K562 treated with DMSO at 1 percent for 4 hours (cell line): ENCODE data around the gene ZNF225. TPM values are rescaled to one million over a fixed set of nuclear protein-coding genes. Genes with fewer than 3 reads are reported as not detected.

Experiments
- total RNA-seq: library from RNA; unstranded; fragments of 300-600 nt; gene quantifications from 2 replicates; pipeline ENCODE4 v1.2.3, GENCODE V29; 2022; ENCODE audit not compliant: insufficient read depth

Gene ZNF225
- total RNA-seq: 1.5 and 2.4 TPM in 2 replicates

DNA sequence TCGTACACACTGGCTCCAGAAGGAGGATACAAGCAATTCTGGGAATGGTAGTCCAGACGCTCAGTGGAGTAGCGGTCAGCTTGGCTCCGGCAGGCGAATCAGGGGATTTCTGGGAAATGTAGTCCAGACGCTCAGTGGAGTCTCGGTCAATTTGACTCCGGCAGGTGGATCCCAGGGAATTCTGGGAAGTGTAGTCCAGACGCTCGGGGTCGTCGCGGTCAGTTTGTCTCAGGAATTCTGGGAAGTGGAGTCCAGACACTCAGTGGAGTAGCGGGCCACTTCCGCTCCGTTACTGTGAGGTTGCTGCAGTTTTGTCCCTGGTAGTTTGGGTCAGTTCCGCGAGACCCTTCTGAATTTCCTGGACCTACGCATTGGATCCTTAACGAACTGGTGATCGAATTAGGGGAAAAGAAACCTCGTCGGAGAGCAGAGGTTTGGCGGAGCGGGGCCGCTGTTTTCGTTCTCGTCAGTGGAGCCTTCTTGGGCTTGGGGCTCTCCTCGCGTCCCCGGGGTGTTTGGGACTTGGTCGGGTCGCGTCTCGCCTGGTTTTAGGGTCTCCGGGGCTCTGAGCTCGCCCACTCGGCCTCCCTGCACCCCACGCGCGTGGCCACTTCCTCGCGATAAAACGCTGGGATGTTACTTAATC, at the start of gene ZNF225:
TSS of gene ZNF225 (plus strand) at position 262 of the 646 bp plus-strand sequence. CDS start 2,429 bp downstream, outside the sequence.

DNA sequence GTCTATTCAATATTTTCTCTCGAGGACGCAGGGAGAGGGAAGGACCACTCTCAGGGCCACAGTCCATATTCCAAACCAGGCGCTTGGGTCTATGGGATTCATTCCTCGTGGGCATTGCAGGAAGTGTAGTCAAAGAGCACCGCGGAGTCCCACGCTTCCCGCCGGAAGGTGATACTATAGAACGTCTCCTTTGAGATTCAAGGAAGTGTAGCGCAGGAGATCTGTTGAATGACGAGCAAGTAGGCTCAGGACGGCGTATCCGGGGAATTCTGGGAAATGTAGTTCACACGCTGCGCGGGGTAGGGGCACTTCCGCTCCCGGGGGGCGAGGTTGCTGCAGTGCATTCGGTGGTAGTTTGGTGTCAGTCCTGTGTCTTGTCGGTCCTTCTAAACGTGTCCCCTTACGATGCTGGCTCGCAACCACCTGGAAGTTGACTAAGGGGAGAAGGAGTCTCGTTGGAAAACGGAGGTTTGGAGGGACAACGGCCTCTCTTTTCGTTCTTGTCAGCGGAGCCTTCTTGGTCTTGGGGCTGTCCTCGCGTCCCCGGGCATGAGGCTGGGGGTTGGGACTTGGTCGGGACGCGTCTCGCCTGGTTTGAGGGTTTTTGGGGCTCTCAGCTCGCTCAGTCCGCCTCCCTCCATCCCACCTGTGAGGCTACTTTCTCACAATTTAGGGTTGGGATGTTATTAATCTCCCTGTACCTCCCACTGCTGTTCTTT, 41.2 kb upstream of the ZNF225 start, which contains the start of gene ZNF284:
TSS of gene ZNF284 (plus strand) at position 336 of the 719 bp plus-strand sequence. CDS start 4,231 bp downstream, outside the sequence.

DNA sequence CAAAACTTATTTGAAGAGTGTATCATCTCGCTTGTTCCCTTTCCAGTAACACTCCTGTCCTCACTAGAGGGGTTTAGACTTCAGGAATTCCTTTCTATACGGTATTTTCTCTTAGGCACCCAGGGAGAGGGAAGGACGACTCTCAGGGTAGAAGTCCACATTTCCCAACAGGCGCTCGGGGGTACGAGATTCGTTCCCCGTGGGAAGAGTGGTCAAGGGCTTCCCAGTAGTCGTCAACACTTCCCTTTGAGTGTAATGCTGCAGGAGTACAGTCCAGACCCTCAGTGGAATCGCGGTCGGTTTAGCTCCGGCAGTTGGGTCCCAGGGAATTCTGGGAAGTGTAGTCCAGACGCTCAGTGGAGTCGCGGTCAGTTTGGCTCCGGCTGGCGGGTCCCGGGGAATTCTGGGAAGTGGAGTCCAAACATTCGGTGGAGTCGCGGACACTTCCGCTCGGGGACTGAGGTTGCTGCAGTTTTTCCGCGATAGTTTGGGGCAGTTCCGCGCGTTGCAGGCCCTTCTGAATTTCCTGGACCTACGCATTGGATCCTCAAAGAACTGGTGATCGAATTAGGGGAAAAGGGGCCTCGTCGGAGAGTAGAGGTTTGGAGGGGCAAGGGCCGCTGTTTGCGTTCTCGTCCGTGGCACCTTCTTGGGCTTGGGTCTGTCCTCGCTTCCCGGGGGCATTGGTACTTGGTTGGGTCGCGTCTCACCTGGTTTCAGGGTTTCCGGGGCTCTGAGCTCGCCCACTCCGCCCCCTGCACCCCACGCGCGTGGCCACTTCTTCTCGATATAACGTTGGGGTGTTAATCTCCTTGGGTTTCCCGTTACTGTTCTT, 19.1 kb upstream of the ZNF225 start, which contains the start of gene ZNF224:
TSS of gene ZNF224 (plus strand) at position 431 of the 835 bp plus-strand sequence. CDS start 3,513 bp downstream, outside the sequence.

DNA sequence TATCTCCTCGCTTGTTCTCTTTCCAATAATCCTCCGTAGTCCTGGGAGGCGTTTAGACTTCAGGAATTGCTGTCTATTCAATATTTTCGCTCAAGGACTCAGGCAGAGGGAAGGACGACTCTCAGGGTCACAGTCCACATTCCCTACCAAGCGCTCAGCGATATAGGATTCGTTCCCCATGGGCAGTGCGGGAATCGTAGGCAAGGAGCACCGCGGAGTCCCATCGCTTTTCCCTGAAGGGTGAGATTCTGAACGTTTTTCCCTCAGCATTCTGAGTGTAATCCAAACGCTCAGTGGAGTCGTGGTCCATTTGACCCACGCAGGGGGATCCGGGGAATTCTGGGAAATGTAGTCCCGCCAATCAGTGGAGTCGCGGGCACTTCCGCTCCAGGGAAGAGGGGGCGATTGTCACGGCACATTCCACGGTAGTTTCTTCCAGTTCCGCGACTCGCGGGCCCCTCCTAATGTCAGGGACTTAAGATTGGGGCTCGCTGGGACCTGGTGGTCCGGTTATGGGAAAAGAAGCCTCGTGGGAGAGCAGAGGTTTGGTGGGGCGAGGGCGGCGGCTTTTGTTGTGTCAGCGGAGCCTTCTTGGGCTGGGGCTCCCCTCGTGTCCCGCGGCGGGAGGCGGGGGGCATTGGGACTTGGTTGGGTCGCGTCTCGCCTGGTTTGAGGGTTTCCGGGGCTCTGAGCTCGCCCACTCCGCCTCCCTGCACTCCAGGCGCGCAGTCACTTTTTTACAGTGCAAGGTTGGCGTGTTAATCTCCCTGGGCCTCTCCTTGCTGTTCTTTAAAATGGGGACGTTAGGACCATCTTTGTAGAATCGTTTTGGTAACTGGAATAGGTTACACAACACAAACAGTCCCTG, 28.2 kb downstream of the ZNF225 start, which contains the start of gene ZNF234:
TSS of gene ZNF234 (plus strand) at position 364 of the 868 bp plus-strand sequence. CDS start 3,079 bp downstream, outside the sequence.

DNA sequence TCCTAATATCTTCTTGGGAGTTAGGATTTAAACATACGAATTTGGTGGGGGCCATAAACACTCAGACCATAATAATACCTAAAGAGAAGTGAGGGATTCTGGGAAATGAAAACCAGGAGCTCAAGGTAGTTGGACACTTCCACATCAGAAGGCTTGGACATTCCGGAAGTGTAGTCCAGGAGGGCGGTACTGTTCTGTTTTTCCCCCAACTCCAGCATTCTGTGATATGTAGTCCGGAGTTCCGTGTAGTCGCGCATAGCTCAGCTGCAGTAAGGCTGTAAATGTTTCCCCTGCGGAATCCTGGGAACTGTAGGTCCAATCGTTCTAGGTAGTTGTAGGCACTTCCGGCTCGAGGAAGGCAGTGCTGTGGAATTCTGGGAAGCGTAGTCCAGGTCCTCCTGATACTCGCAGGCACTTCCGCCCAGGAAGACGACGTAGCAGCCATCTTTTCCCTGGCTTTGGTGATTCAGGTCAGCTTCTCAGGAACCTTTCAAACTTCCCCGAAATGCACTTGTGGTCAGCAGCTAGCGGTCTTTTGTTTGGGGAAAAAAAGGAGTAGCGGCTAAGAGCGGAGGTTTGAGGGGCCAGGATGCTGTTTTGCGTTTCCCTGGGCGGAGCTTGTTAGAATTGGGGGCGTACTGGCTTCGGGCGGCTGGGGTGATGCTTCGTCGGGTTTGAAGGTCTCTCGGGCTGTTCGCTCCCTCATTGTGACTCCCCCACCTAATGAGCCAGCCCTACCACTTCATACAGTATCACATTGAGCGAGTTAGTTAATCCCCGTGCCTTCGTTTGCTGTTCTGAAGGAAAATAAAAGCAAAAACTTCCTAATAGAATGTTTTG, 51.7 kb downstream of the ZNF225 start, which contains the start of gene ZNF226:
TSS of gene ZNF226 (plus strand) at position 428 of the 840 bp plus-strand sequence. CDS start 4,981 bp downstream, outside the sequence.

Other genes with a start within 250 kb of the ZNF225 start
- 0.73 and 1.1 TPM in 2 replicates for gene ZNF404, start 229.4 kb upstream of the ZNF225 start, total RNA-seq
- gene ZNF45, start 178.1 kb upstream of the ZNF225 start, total RNA-seq: 4.4 and 4.9 TPM in 2 replicates
- gene ZNF221, start 162.2 kb upstream of the ZNF225 start, total RNA-seq: 0.51 TPM in 1 of 2 replicates, not detected in the other
- 1.1 and 7.3 TPM in 2 replicates for gene ZNF155, start 129.2 kb upstream of the ZNF225 start, total RNA-seq
- gene ZNF230, start 110.4 kb upstream of the ZNF225 start, total RNA-seq: 1.2 and 1.8 TPM in 2 replicates
- gene ZNF222, start 88.0 kb upstream of the ZNF225 start, total RNA-seq: 3.5 and 5.5 TPM in 2 replicates
- 2.8 and 4.3 TPM in 2 replicates for gene ZNF223, start 61.4 kb upstream of the ZNF225 start, total RNA-seq
- 0.38 TPM in 1 of 2 replicates, not detected in the other for gene ZNF284, start 41.2 kb upstream of the ZNF225 start, total RNA-seq
- gene ZNF224, start 19.0 kb upstream of the ZNF225 start, total RNA-seq: 2.6 and 7.1 TPM in 2 replicates
- 0.73 and 1.3 TPM in 2 replicates for gene ZNF234, start 28.2 kb downstream of the ZNF225 start, total RNA-seq
- 4.5 and 11.6 TPM in 2 replicates for gene ZNF226, start 51.7 kb downstream of the ZNF225 start, total RNA-seq
- gene ZNF227, start 99.1 kb downstream of the ZNF225 start, total RNA-seq: 4.1 and 6.1 TPM in 2 replicates
- not detected in 2 replicates for gene ZNF233, start 146.5 kb downstream of the ZNF225 start, total RNA-seq
- 0.51 and 1.6 TPM in 2 replicates for gene ZNF235, start 191.6 kb downstream of the ZNF225 start, total RNA-seq
- 0.62 and 3.4 TPM in 2 replicates for gene ZNF112, start 243.3 kb downstream of the ZNF225 start, total RNA-seq